ENCODE measurements around the gene NGDN. TPM values are rescaled to one million over a fixed set of nuclear protein-coding genes. Genes with fewer than 3 reads are reported as not detected.

Gene NGDN
- total RNA-seq, 1 donor from 2014 or later, result 37.7 TPM

- Mint-ChIP-seq H3K4me3 (ENCODE audit: unreplicated experiment) (peak overlapping the region; percentile 22), H3K36me3 (ENCODE audit: low read depth, unreplicated experiment) (peaks cover 10% of the 10 kb centered on the region), H3K27ac (ENCODE audit: unreplicated experiment) (no peak overlapping the region), H3K27me3 (ENCODE audit: unreplicated experiment) (peaks cover 7% of the 10 kb centered on the region), H3K9me3 (ENCODE audit: unreplicated experiment) (no peaks in the 10 kb centered on the region), H3K4me1 (ENCODE audit: unreplicated experiment) (no peaks in the 10 kb centered on the region)
- TF ChIP-seq CTCF (IDR thresholded peaks at IDR 0.05; ENCODE audit: unreplicated experiment), result no peak
- DNase-seq (ENCODE audit: low spot score), result no peak
These were observed 44.5 kb downstream of the NGDN start for GRCh38 chr14:23513818-23514643.

DNA sequence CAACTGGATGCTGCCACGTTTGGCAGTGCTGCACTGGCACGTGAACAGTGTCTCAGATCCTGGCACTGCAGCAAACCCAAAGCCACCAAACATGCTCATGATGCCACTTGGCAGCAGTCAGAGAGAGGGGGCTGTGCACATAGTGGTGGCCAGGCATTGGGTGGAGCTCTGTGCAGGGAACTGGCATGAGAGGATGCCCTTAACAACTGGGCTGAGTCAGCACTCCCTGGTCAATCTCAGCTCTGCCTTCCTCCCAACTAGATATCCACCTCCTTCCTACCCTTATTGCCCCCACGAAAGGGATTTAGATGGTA lies 45.1 kb downstream of the NGDN start:
- Mint-ChIP-seq H3K27me3 (ENCODE audit: unreplicated experiment) (peaks cover 7% of the 10 kb centered on the region), H3K4me1 (ENCODE audit: unreplicated experiment) (no peaks in the 10 kb centered on the region), H3K9me3 (ENCODE audit: unreplicated experiment) (no peaks in the 10 kb centered on the region), H3K36me3 (ENCODE audit: low read depth, unreplicated experiment) (peaks cover 10% of the 10 kb centered on the region), H3K27ac (ENCODE audit: unreplicated experiment) (no peak overlapping the region), H3K4me3 (ENCODE audit: unreplicated experiment) (no peak overlapping the region)
- TF ChIP-seq CTCF (IDR thresholded peaks at IDR 0.05; ENCODE audit: unreplicated experiment), result no peak
- no peak for DNase-seq (ENCODE audit: low spot score)

GRCh38 chr14:23517650-23518326 lies 48.3 kb downstream of the NGDN start:
- Mint-ChIP-seq H3K9me3 (ENCODE audit: unreplicated experiment) (no peaks in the 10 kb centered on the region), H3K4me1 (ENCODE audit: unreplicated experiment) (peaks cover under 1% of the 10 kb centered on the region), H3K27ac (ENCODE audit: unreplicated experiment) (no peak overlapping the region), H3K27me3 (ENCODE audit: unreplicated experiment) (peaks cover 12% of the 10 kb centered on the region), H3K36me3 (ENCODE audit: low read depth, unreplicated experiment) (peaks cover 20% of the 10 kb centered on the region), H3K4me3 (ENCODE audit: unreplicated experiment) (no peak overlapping the region)
- no peak for DNase-seq (ENCODE audit: low spot score)
- TF ChIP-seq CTCF (IDR thresholded peaks at IDR 0.05; ENCODE audit: unreplicated experiment), result no peak

- H3K27ac Mint-ChIP-seq (ENCODE audit: unreplicated experiment), result no peak overlapping the region
- H3K4me1 Mint-ChIP-seq (ENCODE audit: unreplicated experiment), result peaks cover 3% of the 10 kb centered on the region
- peaks cover 18% of the 10 kb centered on the region for H3K36me3 Mint-ChIP-seq (ENCODE audit: low read depth, unreplicated experiment)
- no peaks in the 10 kb centered on the region for H3K9me3 Mint-ChIP-seq (ENCODE audit: unreplicated experiment)
- DNase-seq (ENCODE audit: low spot score), result no peak
- no peak for TF ChIP-seq CTCF (IDR thresholded peaks at IDR 0.05; ENCODE audit: unreplicated experiment)
- no peak overlapping the region for H3K4me3 Mint-ChIP-seq (ENCODE audit: unreplicated experiment)
- peaks cover 10% of the 10 kb centered on the region for H3K27me3 Mint-ChIP-seq (ENCODE audit: unreplicated experiment)
These were observed 49.2 kb downstream of the NGDN start for GRCh38 chr14:23518709-23519108.

All from endothelial cell (in vitro differentiated cells).